Measurements from ENCODE around the gene CHIA. TPM values are rescaled to one million over a fixed set of nuclear protein-coding genes. Genes with fewer than 3 reads are reported as not detected.

Gene CHIA
- total RNA-seq, 1 experiment from 2014 or later: not detected

- BruUV-seq (replicated peaks): no TSS peak
- ATAC-seq: no peak
- intact Hi-C loops (cut with micrococcal nuclease): no loop called here
Observed at GRCh38 chr1:111275079-111275478, 15.6 kb upstream of the CHIA start.

GRCh38 chr1:111275780-111276433, 14.7 kb upstream of the CHIA start:
- Histone ChIP-seq H3K36me3 (ENCODE audit: control insufficient read depth in 1 of 2, insufficient read depth in 2 of 2, low read length in 2 of 2) (no peaks in the 10 kb centered on the region), H3K27me3 (ENCODE audit: insufficient read depth, low read length) (peaks cover 5% of the 10 kb centered on the region; the same call in 1 of the 2 replicates), H4K20me1 (ENCODE audit: insufficient read depth) (no peaks in the 10 kb centered on the region), H3K27ac (ENCODE audit: low read depth, low read length) (no peak overlapping the region), H3K4me3 (replicated peaks in 1 of 2; ENCODE audit: low read depth in 1 of 2, low read length in 2 of 2) (no peak overlapping the region), H3K9ac (ENCODE audit: low read length) (no peak overlapping the region), H2AFZ (ENCODE audit: low read depth, low read length, poor library complexity, severe bottlenecking) (no peak overlapping the region), H3K4me2 (ENCODE audit: low read length) (no peak overlapping the region), H3K9me2 (ENCODE audit: insufficient read depth) (no peaks in the 10 kb centered on the region), H3K79me2 (ENCODE audit: insufficient read depth, low read length) (no peaks in the 10 kb centered on the region), H3K4me1 (ENCODE audit: control insufficient read depth in 1 of 2, insufficient read depth in 2 of 2, low read length in 2 of 2) (no peaks in the 10 kb centered on the region), H3K9me3 (ENCODE audit: control insufficient read depth in 1 of 2, insufficient read depth in 1 of 2, low read depth in 1 of 2, low read length in 2 of 2) (no peaks in the 10 kb centered on the region)
- no TSS peak for BruUV-seq (replicated peaks)
- CTCF ChIA-PET: no interaction called here
- POLR2A ChIA-PET: no interaction called here
- intact Hi-C loops (cut with micrococcal nuclease): no loop called here
- DNase-seq (ENCODE audit: low read depth, low spot score): no peak
- no peak for ATAC-seq
- RAD21 ChIA-PET (ENCODE audit: low non-redundant PET in 1 of 2, low total read pairs in 2 of 2, uncharacterized antibody in 2 of 2, unreplicated experiment in 2 of 2): no interaction called here
- no peak for TF ChIP-seq MAX (IDR thresholded peaks at IDR 0.05)
- TF ChIP-seq REST (IDR thresholded peaks at IDR 0.05; ENCODE audit: low read depth): no peak
- TF ChIP-seq ZNF274 (IDR thresholded peaks at IDR 0.05; ENCODE audit: low read depth, low read length): no peak
- no peak for TF ChIP-seq POLR2A (IDR thresholded peaks at IDR 0.05; ENCODE audit: borderline replicate concordance, extremely low read depth, insufficient read depth, insufficient read length)
- no peak for TF ChIP-seq POLR2AphosphoS5 (IDR thresholded peaks at IDR 0.05; ENCODE audit: low read depth, low read length)
- no peak for TF ChIP-seq SIN3A (IDR thresholded peaks at IDR 0.05; ENCODE audit: low read depth)
- no peak for TF ChIP-seq SRF (IDR thresholded peaks at IDR 0.05; ENCODE audit: low read depth)
- TF ChIP-seq ATF3 (IDR thresholded peaks at IDR 0.05): no peak
- TF ChIP-seq ZFX (IDR thresholded peaks at IDR 0.05): no peak
- TF ChIP-seq CBX3 (IDR thresholded peaks at IDR 0.05; ENCODE audit: low read depth): no peak
- no peak for TF ChIP-seq EGR1 (IDR thresholded peaks at IDR 0.05; ENCODE audit: low read depth)
- TF ChIP-seq CTCF (IDR thresholded peaks at IDR 0.05 in 2 of 3, conservative IDR thresholded peaks at IDR 0.05 in 1 of 3; ENCODE audit: borderline replicate concordance in 1 of 3, insufficient read depth in 1 of 3, low read depth in 2 of 3, low read length in 2 of 3): no peak
- no peak for TF ChIP-seq EZH2 (IDR thresholded peaks at IDR 0.05)
- no peak for TF ChIP-seq TCF7L2 (IDR thresholded peaks at IDR 0.05; ENCODE audit: borderline replicate concordance, extremely low read depth, insufficient read depth, insufficient read length)
- no peak for TF ChIP-seq EZH2phosphoT487 (IDR thresholded peaks at IDR 0.05; ENCODE audit: borderline replicate concordance)

More at GRCh38 chr1:111275079-111275478, 15.6 kb upstream of the CHIA start:
- Histone ChIP-seq H4K20me1 (ENCODE audit: insufficient read depth) (no peaks in the 10 kb centered on the region), H3K27me3 (ENCODE audit: insufficient read depth, low read length) (peaks cover 5% of the 10 kb centered on the region; the same call in 1 of the 2 replicates), H3K9me3 (ENCODE audit: control insufficient read depth in 1 of 2, insufficient read depth in 1 of 2, low read depth in 1 of 2, low read length in 2 of 2) (no peaks in the 10 kb centered on the region), H3K4me3 (replicated peaks in 1 of 2; ENCODE audit: low read depth in 1 of 2, low read length in 2 of 2) (no peak overlapping the region), H3K36me3 (ENCODE audit: control insufficient read depth in 1 of 2, insufficient read depth in 2 of 2, low read length in 2 of 2) (no peaks in the 10 kb centered on the region), H3K9ac (ENCODE audit: low read length) (no peak overlapping the region), H2AFZ (ENCODE audit: low read depth, low read length, poor library complexity, severe bottlenecking) (no peak overlapping the region), H3K9me2 (ENCODE audit: insufficient read depth) (no peaks in the 10 kb centered on the region), H3K4me1 (ENCODE audit: control insufficient read depth in 1 of 2, insufficient read depth in 2 of 2, low read length in 2 of 2) (no peaks in the 10 kb centered on the region), H3K79me2 (ENCODE audit: insufficient read depth, low read length) (no peaks in the 10 kb centered on the region), H3K4me2 (ENCODE audit: low read length) (no peak overlapping the region), H3K27ac (ENCODE audit: low read depth, low read length) (no peak overlapping the region)
- ChIA-PET POLR2A (interaction anchor here (0.6 kb wide), 1 partner anchor 73 kb away, joined by 3 read pairs; no protein-coding TSS in a partner anchor), CTCF (no interaction called here), RAD21 (ENCODE audit: low non-redundant PET in 1 of 2, low total read pairs in 2 of 2, uncharacterized antibody in 2 of 2, unreplicated experiment in 2 of 2) (no interaction called here)
- TF ChIP-seq RAD21 (IDR thresholded peaks at IDR 0.05; ENCODE audit: low read depth): no peak
- DNase-seq (ENCODE audit: low read depth, low spot score): no peak

All from HCT116 (cell line).